Ovary (tissue), 3 donors: Measurements from ENCODE around the gene AFF1.
"Not testable (repeated sequence)": the region's sequence is repeated elsewhere in the genome, so short reads cannot be mapped to it uniquely, and the experiment has no call there.

Source experiments
- CTCF ChIP-seq, 3 donors: fragments of 450-650 bp in 2 of 3; fragments of 200-600 bp in 1 of 3; IDR thresholded peaks; one replicate each; pipeline versions ENCODE4 v1.5.1 to v1.8.0; 2016 to 2022; ENCODE audit warnings: antibody characterized with exemption in 3 of 3, mild to moderate bottlenecking in 1 of 3
- EP300 ChIP-seq: sonication (generic); formaldehyde crosslinking; IDR thresholded peaks from one replicate; pipeline ENCODE4 v1.6.1; 2017; ENCODE audit warnings: antibody characterized with exemption
- POLR2A ChIP-seq: fragments of 450-650 bp; IDR thresholded peaks from one replicate; pipeline ENCODE4 v1.6.1; 2017; ENCODE audit warnings: antibody characterized with exemption, mild to moderate bottlenecking, moderate library complexity
- donor health status: DM: no; HTN: no; CAD: no.

- TF ChIP-seq CTCF (IDR thresholded peaks at IDR 0.05); EP300; POLR2A: not testable (repeated sequence)
These were observed 150.9 kb downstream of the AFF1 start for GRCh38 chr4:87085732-87086131.
